ENCODE measurements around the gene MED12.

The MED12 gene

GRCh38 chrX:71107762-71108360, 10.5 kb upstream of the MED12 start:
- DNase-seq: no peak

GRCh38 chrX:71109051-71109450, 9.3 kb upstream of the MED12 start:
- DNase-seq: no peak

GRCh38 chrX:71111141-71111843, 7.1 kb upstream of the MED12 start, which contains the start of gene IL2RG:
IL2RG (minus strand) TSS chrX:71111577; CDS start chrX:71111539, 38 bp downstream.
- no peak for DNase-seq

- DNase-seq: no peak
Observed at GRCh38 chrX:71111921-71112431, 6.4 kb upstream of the MED12 start.

- no peak for DNase-seq
Observed at GRCh38 chrX:71117358-71117757, 1.0 kb upstream of the MED12 start.

- no peak for DNase-seq
Observed at GRCh38 chrX:71118985-71119535, 664 bp downstream of the MED12 start.

GRCh38 chrX:71128166-71128833, 9.9 kb downstream of the MED12 start:
- DNase-seq: no peak

GRCh38 chrX:71128915-71129765, 10.7 kb downstream of the MED12 start:
- no peak for DNase-seq

GRCh38 chrX:71131510-71131909, 13.1 kb downstream of the MED12 start:
- no peak for DNase-seq

- DNase-seq: no peak
Observed at GRCh38 chrX:71140440-71140839, 22.0 kb downstream of the MED12 start.

- no peak for DNase-seq
Observed at GRCh38 chrX:71143508-71143907, 25.1 kb downstream of the MED12 start.

- no peak for DNase-seq
Observed at GRCh38 chrX:71144651-71145050, 26.3 kb downstream of the MED12 start, which contains the start of gene NLGN3. NLGN3 (plus strand) TSS chrX:71144841; CDS start chrX:71147750, 2,909 bp downstream.

GRCh38 chrX:71147496-71148277, 29.3 kb downstream of the MED12 start:
- DNase-seq: no peak

- DNase-seq: no peak
Observed at GRCh38 chrX:71148278-71148663, 29.9 kb downstream of the MED12 start.

- DNase-seq: no peak
Observed at GRCh38 chrX:71151366-71151765, 33.0 kb downstream of the MED12 start.

GRCh38 chrX:71154196-71154595, 35.8 kb downstream of the MED12 start:
- DNase-seq: no peak

- no peak for DNase-seq
Observed at GRCh38 chrX:71154641-71155040, 36.2 kb downstream of the MED12 start.

GRCh38 chrX:71158603-71159002, 40.2 kb downstream of the MED12 start:
- no peak for DNase-seq

- DNase-seq: no peak
Observed at GRCh38 chrX:71159335-71159734, 40.9 kb downstream of the MED12 start.

- no peak for DNase-seq
Observed at GRCh38 chrX:71160475-71160874, 42.1 kb downstream of the MED12 start.

GRCh38 chrX:71162981-71163380, 44.6 kb downstream of the MED12 start:
- no peak for DNase-seq

- DNase-seq: no peak
Observed at GRCh38 chrX:71164071-71164470, 45.7 kb downstream of the MED12 start.

All from DMS153 (cell line).